DMS 273 (cell line): Measurements from ENCODE around the gene SPPL2C.

Source experiments
- DNase-seq: peaks from one replicate; lab custom pipeline; 2025; ENCODE audit not compliant: unreplicated experiment; lab: John Stamatoyannopoulos, UW

SPPL2C gene

GRCh38 chr17:45873728-45874127 is 29.0 kb downstream of the SPPL2C start:
- no peak for DNase-seq

- no peak for DNase-seq
Measured at GRCh38 chr17:45874151-45874550, 29.5 kb downstream of the SPPL2C start.

GRCh38 chr17:45876539-45876938 is 31.9 kb downstream of the SPPL2C start:
- no peak for DNase-seq

GRCh38 chr17:45877467-45877866 is 32.8 kb downstream of the SPPL2C start:
- DNase-seq = no peak

GRCh38 chr17:45883063-45883462 is 38.4 kb downstream of the SPPL2C start:
- peak; percentile 82 for DNase-seq

GRCh38 chr17:45886852-45887251 is 42.2 kb downstream of the SPPL2C start:
- DNase-seq = no peak

GRCh38 chr17:45888392-45888791 is 43.7 kb downstream of the SPPL2C start:
- DNase-seq = no peak

GRCh38 chr17:45889579-45889978 is 44.9 kb downstream of the SPPL2C start:
- DNase-seq = no peak

GRCh38 chr17:45893725-45894021 is 49.0 kb downstream of the SPPL2C start:
- no peak for DNase-seq

GRCh38 chr17:45894022-45894784 is 49.5 kb downstream of the SPPL2C start, which contains the start of gene MAPT:
TSS of gene MAPT (plus strand) at chr17:45894554. CDS start at chr17:45962338, 67,784 bp downstream.
- peak; percentile 98 for DNase-seq

- DNase-seq = peak; percentile 82
Measured at GRCh38 chr17:45895304-45895968, 50.8 kb downstream of the SPPL2C start.

- peak; percentile 67 for DNase-seq
Measured at GRCh38 chr17:45895969-45896785, 51.5 kb downstream of the SPPL2C start.
